HFFc6 (cell line): ENCODE results near the gene OR9G4. TPM values are rescaled to one million over a fixed set of nuclear protein-coding genes. Genes with fewer than 3 reads are reported as not detected.

Source experiments
- DNase-seq: peaks from one replicate; pipeline ENCODE4 v3.0.0-alpha.2; 2018
- H3K27ac Mint-ChIP-seq: 2 replicates; pipeline ENCODE4 v1.8.0; 2020; ENCODE audit warnings: mild to moderate bottlenecking, mixed read lengths
- H3K27me3 Mint-ChIP-seq: 2 replicates; pipeline ENCODE4 v1.8.0; 2021; ENCODE audit warnings: mild to moderate bottlenecking, moderate library complexity, mixed read lengths; ENCODE audit not compliant: insufficient read depth
- H3K36me3 Mint-ChIP-seq: 2 replicates; pipeline ENCODE4 v1.8.0; 2021; ENCODE audit warnings: low read depth, mixed read lengths
- H3K4me1 Mint-ChIP-seq: 2 replicates; pipeline ENCODE4 v1.8.0; 2020; ENCODE audit warnings: low read depth, mixed read lengths
- H3K4me3 Mint-ChIP-seq: 2 replicates; pipeline ENCODE4 v1.8.0; 2020; ENCODE audit warnings: mild to moderate bottlenecking, moderate library complexity, mixed read lengths
- H3K9me3 Mint-ChIP-seq: 2 replicates; pipeline ENCODE4 v1.8.0; 2020; ENCODE audit warnings: mild to moderate bottlenecking, mixed read lengths
- microRNA-seq: library from miRNA; unstranded; fragments of <30 nt; microRNA quantifications from one replicate; pipeline ENCODE4, GENCODE V29; 2019
- total RNA-seq, 6 experiments: library from RNA; stranded (reverse); fragmentation: NEBNext Ultra II Directional; extraction: Animal tissue kit (Norgen Biotek cat#: 25700); gene quantifications; 2 replicates in 1 of 6; 3 replicates in 5 of 6; pipeline ENCODE4 v1.2.3, GENCODE V29; 2021
- TF ChIP-seq, protein P1 (sequence below): fragments of 200-600 bp; sonication (generic); IDR thresholded peaks from 2 replicates; pipeline ENCODE4 v1.5.0; 2021; ENCODE audit warnings: antibody characterized with exemption, mild to moderate bottlenecking

The OR9G4 gene
- total RNA-seq, 6 experiments from 2014 or later: not detected

DNA sequence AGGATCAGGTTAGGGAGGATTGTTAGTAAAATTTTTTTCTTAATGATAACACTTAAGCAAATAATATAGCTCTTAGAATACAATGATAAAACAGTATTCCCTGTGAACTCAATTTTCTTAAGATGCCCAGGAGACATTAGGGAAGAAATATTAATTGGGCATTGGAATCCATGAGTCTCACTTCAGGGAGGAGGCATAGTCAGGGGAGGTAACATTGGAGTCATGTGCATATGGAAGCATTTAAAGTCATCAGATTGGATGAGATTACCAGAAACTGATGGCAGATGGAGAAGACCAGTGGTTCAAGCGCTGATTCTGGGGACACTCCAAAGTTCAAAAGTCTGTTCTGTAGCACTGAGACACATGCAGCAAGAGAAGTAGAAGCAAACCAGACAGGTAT is 49.7 kb downstream of the OR9G4 start, which contains the start of gene OR9G1:
TSS of gene OR9G1 (plus strand) at position 301 of the 400 bp plus-strand sequence. CDS start 1,293 bp downstream, outside the sequence.
- Mint-ChIP-seq H3K9me3 (peaks cover 26% of the 10 kb centered on the region), H3K27ac (no peak within 1 kb of the TSS), H3K4me1 (no peaks in the 10 kb centered on the region), H3K4me3 (no peak within 1 kb of the TSS), H3K27me3 (no peaks in the 10 kb centered on the region), H3K36me3 (no peaks in the 10 kb centered on the region)
- TF ChIP-seq, protein P1, sequence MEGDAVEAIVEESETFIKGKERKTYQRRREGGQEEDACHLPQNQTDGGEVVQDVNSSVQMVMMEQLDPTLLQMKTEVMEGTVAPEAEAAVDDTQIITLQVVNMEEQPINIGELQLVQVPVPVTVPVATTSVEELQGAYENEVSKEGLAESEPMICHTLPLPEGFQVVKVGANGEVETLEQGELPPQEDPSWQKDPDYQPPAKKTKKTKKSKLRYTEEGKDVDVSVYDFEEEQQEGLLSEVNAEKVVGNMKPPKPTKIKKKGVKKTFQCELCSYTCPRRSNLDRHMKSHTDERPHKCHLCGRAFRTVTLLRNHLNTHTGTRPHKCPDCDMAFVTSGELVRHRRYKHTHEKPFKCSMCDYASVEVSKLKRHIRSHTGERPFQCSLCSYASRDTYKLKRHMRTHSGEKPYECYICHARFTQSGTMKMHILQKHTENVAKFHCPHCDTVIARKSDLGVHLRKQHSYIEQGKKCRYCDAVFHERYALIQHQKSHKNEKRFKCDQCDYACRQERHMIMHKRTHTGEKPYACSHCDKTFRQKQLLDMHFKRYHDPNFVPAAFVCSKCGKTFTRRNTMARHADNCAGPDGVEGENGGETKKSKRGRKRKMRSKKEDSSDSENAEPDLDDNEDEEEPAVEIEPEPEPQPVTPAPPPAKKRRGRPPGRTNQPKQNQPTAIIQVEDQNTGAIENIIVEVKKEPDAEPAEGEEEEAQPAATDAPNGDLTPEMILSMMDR: no peak
- DNase-seq: no peak

DNA sequence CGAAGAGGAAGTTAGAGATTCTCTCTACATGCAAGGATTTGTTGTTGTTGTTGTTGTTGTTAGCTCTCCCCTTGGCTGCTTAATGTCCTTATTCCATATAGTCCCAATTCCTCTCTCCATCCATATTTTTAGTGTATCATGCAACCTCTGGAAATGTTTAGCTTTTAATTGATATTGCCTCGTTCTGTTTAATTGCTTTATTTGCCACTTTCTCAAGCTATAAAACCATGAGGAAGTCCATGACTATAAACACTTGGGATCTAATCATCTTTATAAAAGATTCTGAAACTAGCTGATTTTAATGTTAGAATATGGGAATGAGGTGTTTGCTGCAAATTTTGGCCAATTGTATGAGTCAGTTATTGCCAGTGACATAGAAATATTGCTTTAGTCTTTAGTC is 55.1 kb downstream of the OR9G4 start:
- Mint-ChIP-seq H3K4me3 (no peak overlapping the region), H3K4me1 (no peaks in the 10 kb centered on the region), H3K9me3 (peaks cover 18% of the 10 kb centered on the region), H3K36me3 (no peaks in the 10 kb centered on the region), H3K27me3 (no peaks in the 10 kb centered on the region), H3K27ac (no peak overlapping the region)
- no peak for DNase-seq
- TF ChIP-seq, protein P1: no peak

Small RNA genes within 50 kb of the gene (microRNA-seq; reads per million reads assigned to microRNA genes)
- gene MIR6128: not detected

Other genes starting within 250 kb of the OR9G4 start
- not detected for gene OR5M11, start 205.4 kb downstream of the OR9G4 start, total RNA-seq
- gene OR5M10, start 171.0 kb downstream of the OR9G4 start, total RNA-seq: not detected
- gene OR5M1, start 133.8 kb downstream of the OR9G4 start, total RNA-seq: not detected
- not detected for gene OR5AP2, start 106.3 kb downstream of the OR9G4 start, total RNA-seq
- gene OR5AR1, start 85.0 kb downstream of the OR9G4 start, total RNA-seq: not detected
- not detected for gene OR9G1, start 49.6 kb downstream of the OR9G4 start, total RNA-seq
- gene OR5AK2, start 240.2 kb upstream of the OR9G4 start, total RNA-seq: not detected